22Rv1 (cell line): Measurements from ENCODE around the gene SERPINB1.

ENCODE experiments used
- CTCF ChIP-seq: fragments of 450-650 bp; IDR thresholded peaks from 2 replicates; pipeline ENCODE4 v1.5.1; 2017; ENCODE audit warnings: mild to moderate bottlenecking
- ZFX ChIP-seq: fragments of 450-650 bp; IDR thresholded peaks from 2 replicates; pipeline ENCODE4 v1.6.1; 2017; ENCODE audit warnings: antibody characterized with exemption, borderline replicate concordance

- TF ChIP-seq CTCF (no peak), ZFX (no peak)
These were observed 32.6 kb downstream of the SERPINB1 start for GRCh38 chr6:2809015-2809414.
